ENCODE results near the gene SLK. TPM values are rescaled to one million over a fixed set of nuclear protein-coding genes. Genes with fewer than 3 reads are reported as not detected.

SLK gene
- total RNA-seq, 2 experiments from 2014 or later: 32.7 to 36.3 TPM

GRCh38 chr10:104038958-104039752, 72.2 kb downstream of the SLK start:
- Mint-ChIP-seq H3K4me3 (no peak overlapping the region), H3K4me1 (no peaks in the 10 kb centered on the region), H3K9me3 (no peaks in the 10 kb centered on the region), H3K27me3 (no peaks in the 10 kb centered on the region), H3K36me3 (ENCODE audit: low read depth) (no peaks in the 10 kb centered on the region), H3K27ac (no peak overlapping the region)
- POLR2A ChIA-PET: interaction anchor here (0.7 kb wide), 1 partner anchor 151 kb away, joined by 3 read pairs; no protein-coding TSS in a partner anchor
- CTCF ChIA-PET: no interaction called here
- peak; percentile 14 for DNase-seq

GRCh38 chr10:104040382-104040781, 73.4 kb downstream of the SLK start:
- CTCF ChIA-PET: no interaction called here

GRCh38 chr10:104040862-104041789, 74.2 kb downstream of the SLK start:
- ChIA-PET CTCF (no interaction called here), POLR2A (interaction anchor here (1.3 kb wide), 1 partner anchor 12 kb away, joined by 3 read pairs; no protein-coding TSS in a partner anchor)
- H3K36me3 Mint-ChIP-seq (ENCODE audit: low read depth): no peaks in the 10 kb centered on the region
- peak; percentile 2 for DNase-seq
- H3K4me1 Mint-ChIP-seq: no peaks in the 10 kb centered on the region
- H3K4me3 Mint-ChIP-seq: no peak overlapping the region
- no peaks in the 10 kb centered on the region for H3K27me3 Mint-ChIP-seq
- no peaks in the 10 kb centered on the region for H3K9me3 Mint-ChIP-seq
- no peak overlapping the region for H3K27ac Mint-ChIP-seq

More at GRCh38 chr10:104040382-104040781, 73.4 kb downstream of the SLK start:
- Mint-ChIP-seq H3K9me3 (no peaks in the 10 kb centered on the region), H3K4me1 (no peaks in the 10 kb centered on the region), H3K36me3 (ENCODE audit: low read depth) (no peaks in the 10 kb centered on the region), H3K4me3 (no peak overlapping the region), H3K27me3 (no peaks in the 10 kb centered on the region), H3K27ac (no peak overlapping the region)
- no peak for DNase-seq
- POLR2A ChIA-PET: interaction anchor here (0.9 kb wide), 1 partner anchor 11 kb away, joined by 3 read pairs; no protein-coding TSS in a partner anchor

- no peak overlapping the region for H3K27ac Mint-ChIP-seq
- H3K36me3 Mint-ChIP-seq (ENCODE audit: low read depth): no peaks in the 10 kb centered on the region
- H3K4me1 Mint-ChIP-seq: no peaks in the 10 kb centered on the region
- no peaks in the 10 kb centered on the region for H3K9me3 Mint-ChIP-seq
- POLR2A ChIA-PET: interaction anchor here (1.3 kb wide), 1 partner anchor 13 kb away, joined by 3 read pairs; no protein-coding TSS in a partner anchor
- DNase-seq: peak; percentile 14
- no peaks in the 10 kb centered on the region for H3K27me3 Mint-ChIP-seq
- no peak overlapping the region for H3K4me3 Mint-ChIP-seq
- CTCF ChIA-PET: no interaction called here
Observed at GRCh38 chr10:104041891-104042535, 75.1 kb downstream of the SLK start.

- H3K27ac Mint-ChIP-seq: no peak overlapping the region
- DNase-seq: peak; percentile 4
- CTCF ChIA-PET: no interaction called here
Observed at GRCh38 chr10:104043185-104043830, 76.4 kb downstream of the SLK start.

GRCh38 chr10:104043854-104044253, 76.9 kb downstream of the SLK start:
- no peak overlapping the region for H3K27ac Mint-ChIP-seq
- H3K4me1 Mint-ChIP-seq: no peaks in the 10 kb centered on the region
- H3K27me3 Mint-ChIP-seq: peaks cover 4% of the 10 kb centered on the region
- no peak overlapping the region for H3K4me3 Mint-ChIP-seq
- H3K36me3 Mint-ChIP-seq (ENCODE audit: low read depth): no peaks in the 10 kb centered on the region
- DNase-seq: no peak
- ChIA-PET POLR2A (no interaction called here), CTCF (no interaction called here)
- no peaks in the 10 kb centered on the region for H3K9me3 Mint-ChIP-seq

More at GRCh38 chr10:104043185-104043830, 76.4 kb downstream of the SLK start:
- Mint-ChIP-seq H3K27me3 (peaks cover 2% of the 10 kb centered on the region), H3K4me1 (no peaks in the 10 kb centered on the region), H3K36me3 (ENCODE audit: low read depth) (no peaks in the 10 kb centered on the region), H3K4me3 (no peak overlapping the region), H3K9me3 (no peaks in the 10 kb centered on the region)
- POLR2A ChIA-PET: no interaction called here

GRCh38 chr10:104045151-104046089, 78.5 kb downstream of the SLK start:
- CTCF ChIA-PET: no interaction called here
- DNase-seq: peak; percentile 16
- H3K9me3 Mint-ChIP-seq: no peaks in the 10 kb centered on the region

GRCh38 chr10:104046651-104047050, 79.7 kb downstream of the SLK start:
- DNase-seq: no peak
- Mint-ChIP-seq H3K4me3 (no peak overlapping the region), H3K27me3 (peaks cover 4% of the 10 kb centered on the region), H3K4me1 (peaks cover 7% of the 10 kb centered on the region), H3K36me3 (ENCODE audit: low read depth) (no peaks in the 10 kb centered on the region), H3K9me3 (no peaks in the 10 kb centered on the region), H3K27ac (no peak overlapping the region)
- CTCF ChIA-PET: no interaction called here
- POLR2A ChIA-PET: no interaction called here

More at GRCh38 chr10:104045151-104046089, 78.5 kb downstream of the SLK start:
- Mint-ChIP-seq H3K4me1 (peaks cover 7% of the 10 kb centered on the region), H3K36me3 (ENCODE audit: low read depth) (no peaks in the 10 kb centered on the region), H3K27me3 (peaks cover 4% of the 10 kb centered on the region), H3K27ac (no peak overlapping the region), H3K4me3 (no peak overlapping the region)
- POLR2A ChIA-PET: no interaction called here

GRCh38 chr10:104049504-104050250, 82.7 kb downstream of the SLK start:
- Mint-ChIP-seq H3K27me3 (peaks cover 4% of the 10 kb centered on the region), H3K9me3 (no peaks in the 10 kb centered on the region), H3K4me3 (no peak overlapping the region), H3K36me3 (ENCODE audit: low read depth) (no peaks in the 10 kb centered on the region), H3K4me1 (peaks cover 7% of the 10 kb centered on the region), H3K27ac (no peak overlapping the region)
- ChIA-PET POLR2A (no interaction called here), CTCF (no interaction called here)
- no peak for DNase-seq

GRCh38 chr10:104052431-104052830, 85.5 kb downstream of the SLK start:
- no peak for DNase-seq
- Mint-ChIP-seq H3K27ac (no peak overlapping the region), H3K36me3 (ENCODE audit: low read depth) (no peaks in the 10 kb centered on the region), H3K4me3 (no peak overlapping the region), H3K27me3 (peaks cover 4% of the 10 kb centered on the region), H3K4me1 (peaks cover 7% of the 10 kb centered on the region), H3K9me3 (no peaks in the 10 kb centered on the region)
- CTCF ChIA-PET: no interaction called here
- POLR2A ChIA-PET: no interaction called here

GRCh38 chr10:104053201-104053600, 86.3 kb downstream of the SLK start:
- ChIA-PET CTCF (no interaction called here), POLR2A (no interaction called here)
- Mint-ChIP-seq H3K27me3 (peaks cover 3% of the 10 kb centered on the region), H3K4me3 (no peak overlapping the region), H3K27ac (no peak overlapping the region), H3K4me1 (peaks cover 7% of the 10 kb centered on the region), H3K9me3 (no peaks in the 10 kb centered on the region), H3K36me3 (ENCODE audit: low read depth) (no peaks in the 10 kb centered on the region)
- DNase-seq: no peak

All from activated CD4-positive, alpha-beta memory T cell treated with anti-CD3 and anti-CD28 coated beads, Interleukin-2, amount 10 ng/mL, durations not matched to agents 7 days and 5 days (primary cell).